Femur (tissue), 1 donor: ENCODE measurements around the gene BDNF.
"Not testable (repeated sequence)": the region's sequence is repeated elsewhere in the genome, so short reads cannot be mapped to it uniquely, and the experiment has no call there.

Experiments
- DNase-seq: peaks from one replicate; pipeline ENCODE4 v3.0.0-alpha.2; 2017

The BDNF gene

DNA sequence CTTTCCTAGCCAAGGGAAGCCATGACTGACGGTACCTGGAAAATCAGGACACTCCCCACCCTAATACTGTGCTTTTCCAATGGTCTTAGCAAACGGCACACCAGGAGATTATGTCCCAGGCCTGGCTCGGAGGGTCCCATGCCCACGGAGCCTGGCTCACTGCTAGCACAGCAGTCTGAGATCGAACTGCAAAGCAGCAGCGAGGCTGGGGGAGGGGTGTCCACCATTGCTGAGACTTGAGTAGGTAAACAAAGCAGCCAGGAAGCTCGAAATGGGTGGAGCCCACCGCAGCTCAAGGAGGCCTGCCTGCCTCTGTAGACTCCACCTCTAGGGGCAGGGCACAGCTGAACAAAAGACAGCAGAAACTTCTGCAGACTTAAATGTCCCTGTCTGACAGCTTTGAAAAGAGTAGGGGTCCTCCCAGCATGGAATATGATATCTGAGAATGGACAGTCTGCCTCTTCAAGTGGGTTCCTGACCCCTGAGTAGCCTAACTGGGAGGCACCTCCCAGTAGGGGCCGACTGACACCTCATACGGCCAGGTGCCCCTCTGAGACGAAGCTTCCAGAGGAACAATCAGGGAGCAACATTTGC is 34.6 kb downstream of the BDNF start:
- not testable (repeated sequence) for DNase-seq

DNA sequence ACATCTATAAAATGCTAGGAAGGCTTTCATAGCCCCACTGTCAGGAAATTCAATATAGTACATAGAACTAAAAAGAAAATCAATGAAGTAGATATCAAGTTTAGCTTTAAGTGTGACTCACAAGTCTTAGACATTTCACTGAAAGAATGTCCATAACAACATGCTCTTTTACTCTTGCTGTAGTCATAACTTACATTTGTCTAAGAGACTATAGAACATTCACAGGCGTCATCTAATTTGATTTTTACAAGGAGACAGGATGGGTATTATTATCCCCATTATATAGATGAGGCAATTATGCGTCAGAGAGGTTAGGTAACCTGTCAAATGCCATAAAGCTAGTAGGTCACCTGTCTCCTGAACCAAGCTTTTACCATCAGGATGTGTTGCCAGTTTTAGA is 36.9 kb downstream of the BDNF start:
- no peak for DNase-seq

DNA sequence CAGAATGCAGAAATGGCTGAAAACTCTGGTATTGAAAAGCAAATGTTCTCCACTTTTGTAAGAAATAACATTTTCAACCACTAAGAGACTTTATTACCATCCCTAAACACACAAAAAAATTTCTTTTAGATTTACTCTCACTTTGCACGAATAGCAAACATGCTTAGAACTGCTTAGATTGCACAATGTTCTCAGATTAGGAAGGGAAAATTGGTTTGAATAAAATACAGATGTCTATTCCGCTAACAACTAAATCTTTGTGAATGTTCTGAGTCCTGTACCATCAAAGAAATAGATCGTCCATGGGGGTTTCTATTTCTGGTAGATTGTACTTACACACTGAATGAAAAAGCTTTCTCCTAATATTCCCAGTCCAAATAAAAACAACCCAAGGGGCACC is 40.1 kb downstream of the BDNF start:
- no peak for DNase-seq

DNA sequence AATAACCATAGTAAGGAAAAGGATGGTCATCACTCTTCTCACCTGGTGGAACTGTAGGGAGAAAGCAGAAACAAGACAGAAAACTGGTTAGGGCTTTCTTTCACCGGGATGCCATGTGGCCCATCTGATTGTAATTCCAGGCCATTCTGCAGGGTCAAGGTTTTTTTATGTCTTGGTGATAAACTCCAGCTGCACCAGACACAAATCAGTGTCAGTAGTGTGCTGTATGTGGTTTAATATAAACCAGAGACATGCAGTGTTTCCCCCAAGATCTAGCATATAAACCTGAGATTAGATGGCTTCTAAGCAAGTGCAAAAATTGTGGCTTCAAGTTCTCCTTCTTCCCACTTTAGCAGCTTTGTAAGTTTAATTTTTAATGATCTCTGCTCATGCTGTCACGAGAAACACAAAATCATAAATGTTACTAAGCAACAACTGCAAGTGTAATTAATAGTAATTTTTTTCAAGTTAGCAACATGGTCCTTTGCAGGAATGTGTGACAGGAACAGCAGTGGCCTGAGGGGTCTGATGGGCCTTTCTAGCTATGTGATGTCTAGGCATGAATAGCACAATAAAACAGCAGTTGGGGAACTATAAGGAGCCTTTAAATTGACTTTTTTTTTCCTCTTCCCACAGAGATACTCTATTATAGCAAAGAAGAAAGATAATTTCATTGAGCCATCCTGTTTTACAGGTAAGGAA is 41.6 kb downstream of the BDNF start:
- DNase-seq, result no peak

DNA sequence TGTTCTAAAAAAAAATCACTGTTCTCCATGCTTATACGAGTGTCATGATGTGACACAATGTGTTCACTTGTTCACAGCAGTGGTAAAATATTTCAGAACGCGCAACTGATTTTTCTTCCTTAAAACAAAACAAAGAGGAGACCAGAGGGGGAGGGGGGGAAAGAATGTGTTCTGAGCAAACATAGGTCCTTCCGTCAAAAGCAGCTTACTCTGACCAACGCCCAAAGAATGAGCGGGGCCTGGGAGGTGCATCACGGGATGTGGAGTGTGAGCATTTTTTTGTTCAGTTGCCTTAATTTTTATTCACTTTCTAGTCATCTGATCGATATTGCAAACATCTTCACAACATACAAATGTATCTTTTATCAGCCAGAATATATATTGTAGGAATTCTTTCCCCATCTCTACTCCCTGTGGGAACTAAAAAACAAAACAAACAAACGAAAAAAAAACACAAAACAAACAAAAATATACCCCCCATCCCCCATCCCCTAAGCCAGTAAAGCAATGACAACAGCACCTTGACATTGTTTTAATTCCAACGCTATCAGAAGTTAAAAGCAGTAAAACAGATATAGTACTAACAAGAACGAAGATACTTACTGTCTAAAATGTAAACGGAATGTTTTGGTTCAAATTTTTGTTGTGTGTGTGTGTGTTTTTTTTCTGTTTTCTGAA is 43.3 kb downstream of the BDNF start:
- DNase-seq, result no peak

DNA sequence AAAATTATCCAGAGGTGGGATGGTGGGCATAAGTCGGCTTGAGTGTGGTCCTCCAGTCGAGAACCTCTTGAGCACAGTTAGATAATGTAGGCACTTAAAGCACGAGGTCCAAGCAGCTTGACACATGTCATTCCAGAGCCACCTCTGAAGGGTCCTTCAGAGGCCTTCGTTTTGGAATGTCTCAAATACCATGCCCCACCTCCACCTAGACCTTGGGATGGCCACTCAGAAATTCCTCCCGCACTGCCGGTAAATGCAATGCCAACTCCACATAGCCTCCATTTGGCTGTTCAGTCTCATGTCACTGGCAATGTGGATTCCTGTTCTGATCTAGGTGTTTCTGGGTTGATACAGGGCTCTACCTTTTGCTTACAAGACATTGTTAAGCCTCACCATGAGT is 43.9 kb downstream of the BDNF start:
- no peak for DNase-seq

DNA sequence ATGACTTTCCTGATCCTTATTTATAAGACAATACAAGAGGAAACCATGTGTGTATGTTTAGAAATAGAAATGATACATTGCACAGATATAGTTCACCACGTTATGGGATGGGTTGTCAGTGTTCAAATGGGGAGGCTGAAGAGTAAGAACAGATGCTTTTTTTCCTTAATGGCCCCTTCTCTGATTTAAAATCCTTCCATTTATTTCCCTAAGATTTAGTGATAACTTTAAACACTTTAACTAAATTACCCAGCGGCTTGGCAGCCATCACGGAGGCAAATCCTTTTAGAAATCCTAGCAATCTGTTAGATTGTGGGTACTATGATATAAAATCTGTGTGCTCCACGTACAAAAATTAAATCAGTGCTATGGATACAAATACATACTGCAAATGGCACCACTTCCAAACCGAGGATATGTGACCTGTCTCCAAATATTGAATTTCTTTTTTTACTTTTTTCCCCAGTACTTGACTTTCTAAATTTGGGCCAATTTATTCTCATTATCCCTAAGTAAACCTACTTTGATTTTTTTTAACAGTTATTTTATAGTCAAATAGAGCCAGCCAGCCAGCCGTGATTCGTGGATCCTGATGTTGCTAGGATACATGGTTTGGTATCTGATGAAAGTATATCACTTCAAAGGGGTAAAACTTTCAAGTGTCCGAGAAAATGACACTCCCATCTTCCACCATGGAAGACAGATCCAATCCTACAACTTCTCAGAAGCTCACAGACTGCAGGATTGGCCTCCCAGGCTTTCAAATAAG is 46.1 kb downstream of the BDNF start:
- DNase-seq, result no peak

DNA sequence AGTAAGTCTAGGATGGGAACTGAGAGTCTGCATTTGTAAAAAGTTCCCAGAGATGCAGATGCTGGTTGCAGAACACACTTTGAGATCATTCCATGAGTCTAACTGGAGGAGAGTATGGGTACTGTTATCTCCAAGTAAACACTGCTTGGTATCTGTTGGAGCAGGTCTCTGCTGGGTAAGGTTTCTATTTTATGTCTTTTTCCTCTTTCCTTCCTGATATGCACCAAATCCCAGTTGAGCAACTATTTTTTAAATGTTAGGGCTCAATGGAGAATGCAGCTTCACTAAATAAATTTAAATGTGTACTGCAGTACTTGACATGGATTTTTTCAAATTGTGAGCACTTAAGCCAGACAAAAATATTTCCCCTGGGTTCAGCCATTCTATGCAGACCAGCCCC is 48.5 kb downstream of the BDNF start:
- no peak for DNase-seq

DNA sequence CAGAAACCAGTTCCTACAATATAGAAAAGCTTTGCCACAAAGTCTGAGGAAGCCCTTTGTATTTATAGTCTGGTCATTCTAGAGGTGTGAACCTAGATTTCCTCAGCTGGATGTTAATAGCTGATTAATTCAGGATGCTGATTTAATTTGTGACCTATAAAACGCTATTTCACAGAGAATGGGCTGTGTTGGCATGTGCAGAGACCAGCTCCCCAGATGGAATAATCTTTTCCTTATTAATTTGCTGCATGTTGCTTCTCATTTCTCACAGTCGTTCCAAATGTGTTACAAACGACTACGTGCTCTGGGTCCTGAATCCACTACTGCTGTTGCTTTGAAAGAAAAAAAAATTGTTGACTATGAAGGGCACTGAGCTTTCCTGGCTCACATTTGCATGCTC is 49.3 kb downstream of the BDNF start:
- DNase-seq, result no peak

DNA sequence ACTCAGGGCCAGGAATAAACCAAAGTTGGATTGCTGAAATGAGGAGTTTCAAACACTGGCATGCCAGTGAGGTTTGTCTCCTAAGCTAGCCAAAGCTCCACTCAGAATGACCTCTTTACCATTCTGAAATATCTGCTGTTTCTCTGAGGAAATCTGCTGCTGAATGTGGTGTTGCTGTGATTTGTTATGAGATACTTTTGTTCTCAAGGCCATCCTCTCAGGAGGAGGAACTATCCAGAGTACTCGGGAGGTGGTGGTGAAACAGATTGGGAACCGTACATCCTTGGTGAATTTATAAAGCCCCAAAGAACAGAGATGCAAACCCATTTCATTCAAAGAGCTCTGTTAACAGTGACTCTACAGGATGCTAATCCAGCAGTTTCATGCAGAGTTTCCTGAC is 50.5 kb downstream of the BDNF start:
- no peak for DNase-seq

DNA sequence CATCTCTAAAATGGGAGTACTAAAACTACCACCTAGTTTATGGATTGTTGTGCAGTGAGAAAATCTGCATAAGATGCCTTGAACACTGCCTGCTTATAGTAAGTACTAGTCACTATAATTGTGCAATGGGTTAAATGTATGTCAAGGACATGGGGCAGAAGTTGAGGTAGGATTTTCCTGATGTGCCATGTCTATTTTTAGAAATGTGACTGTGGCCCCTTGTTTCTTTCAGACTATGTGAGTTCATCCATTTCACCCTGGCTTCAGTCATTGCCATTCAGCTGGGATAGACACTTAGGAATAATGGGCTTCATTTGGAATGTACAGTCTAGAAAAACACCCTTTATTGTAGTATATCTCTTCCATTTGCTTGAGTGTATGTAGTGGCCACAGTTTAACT is 51.4 kb downstream of the BDNF start:
- DNase-seq, result no peak

DNA sequence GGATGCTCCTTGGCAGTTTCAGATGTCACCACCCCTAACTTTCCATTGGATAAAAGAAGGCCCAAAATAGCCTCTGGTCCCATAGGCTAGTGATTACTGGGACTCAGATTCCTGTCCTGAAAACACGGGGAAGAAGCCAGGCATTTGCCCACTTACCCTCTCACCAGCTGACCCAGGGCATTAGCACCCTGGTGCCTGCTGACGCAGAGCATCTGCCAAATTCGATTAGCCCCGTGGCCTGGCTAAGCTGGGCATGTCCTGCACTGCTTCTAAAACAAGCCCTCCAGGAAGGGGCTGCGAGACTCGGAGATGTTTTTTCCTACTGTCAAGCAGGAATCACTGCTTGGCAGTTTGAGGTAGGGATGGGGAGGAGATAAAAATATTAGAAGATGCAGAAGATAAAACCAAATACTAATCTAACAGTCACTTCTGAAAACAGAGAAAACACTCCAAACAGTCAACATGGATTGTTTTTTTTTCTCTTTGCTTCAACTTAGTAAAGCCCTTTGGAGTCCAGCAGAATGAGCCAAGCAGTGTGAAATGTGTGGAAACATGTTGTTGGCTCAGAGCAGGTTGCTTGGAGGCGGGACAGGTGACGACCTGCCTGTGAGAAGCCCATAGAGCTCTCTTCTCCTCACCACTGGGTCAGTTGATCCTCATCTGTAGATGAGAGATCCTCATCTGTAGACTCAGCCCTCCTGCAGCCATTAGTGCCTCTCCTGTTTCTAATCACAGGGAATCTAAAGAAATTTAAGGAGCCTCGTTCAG is 54.0 kb downstream of the BDNF start:
- DNase-seq, result peak; percentile 30

DNA sequence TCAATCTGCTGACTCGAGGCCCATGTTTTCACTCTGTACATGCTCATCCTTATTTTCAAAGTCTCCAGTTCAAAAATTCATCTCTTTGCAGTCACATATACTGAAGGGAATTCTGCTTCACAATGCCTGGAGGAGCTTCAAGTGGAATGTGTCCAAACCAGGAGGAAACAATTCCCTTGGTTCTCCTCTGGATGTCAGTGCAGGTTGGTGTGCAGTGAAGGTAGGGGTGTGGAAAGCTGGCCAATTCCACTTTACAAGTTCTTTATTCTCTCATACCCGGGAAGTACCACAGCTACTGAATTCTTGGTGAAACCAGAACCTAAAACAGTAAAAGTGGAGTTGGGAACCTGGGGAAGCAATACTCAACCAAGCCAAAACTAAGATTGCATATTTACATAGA is 57.3 kb downstream of the BDNF start:
- DNase-seq, result no peak

DNA sequence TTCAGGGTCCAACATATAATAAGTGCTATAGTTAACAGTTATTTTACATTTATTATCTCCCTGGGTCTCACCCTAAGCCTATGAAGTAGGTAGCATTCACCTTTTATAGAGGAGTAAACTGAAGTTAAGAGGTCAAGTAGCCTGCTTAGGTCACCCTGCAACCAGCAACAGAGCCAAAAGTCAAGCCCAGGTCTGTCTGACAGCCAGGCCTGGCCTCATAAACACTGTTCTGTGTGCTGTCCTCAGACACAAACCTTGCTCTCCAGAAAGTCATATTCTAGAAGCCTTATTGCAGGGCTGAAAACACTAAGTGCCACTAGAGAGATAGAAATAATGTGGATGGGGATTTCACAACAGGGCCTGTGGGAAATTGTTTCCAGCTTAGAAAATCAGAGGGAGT is 59.3 kb downstream of the BDNF start:
- no peak for DNase-seq

DNA sequence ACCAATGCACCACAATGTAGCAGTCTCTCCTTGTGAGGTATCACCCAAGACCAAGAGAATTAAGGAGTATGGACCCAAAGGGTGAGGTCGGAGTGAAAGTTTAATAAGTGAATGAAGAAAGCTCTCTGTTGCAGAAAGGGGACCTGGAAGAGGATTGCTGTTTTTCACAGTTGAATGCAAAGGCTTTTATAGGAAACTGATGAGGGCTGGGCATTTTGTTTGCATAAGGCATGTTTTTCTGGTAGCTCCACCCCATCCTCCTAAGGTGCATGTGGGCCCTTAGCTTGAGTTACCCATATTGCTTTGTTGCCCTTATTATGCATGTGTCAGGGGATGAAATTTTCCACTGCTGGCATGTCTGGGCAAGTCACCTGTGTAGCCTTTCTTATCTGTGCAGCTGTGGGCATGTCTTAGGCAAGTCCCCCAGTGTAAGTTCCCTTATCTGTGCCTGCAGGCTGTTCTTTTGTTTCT is 64.7 kb downstream of the BDNF start:
- no peak for DNase-seq

DNA sequence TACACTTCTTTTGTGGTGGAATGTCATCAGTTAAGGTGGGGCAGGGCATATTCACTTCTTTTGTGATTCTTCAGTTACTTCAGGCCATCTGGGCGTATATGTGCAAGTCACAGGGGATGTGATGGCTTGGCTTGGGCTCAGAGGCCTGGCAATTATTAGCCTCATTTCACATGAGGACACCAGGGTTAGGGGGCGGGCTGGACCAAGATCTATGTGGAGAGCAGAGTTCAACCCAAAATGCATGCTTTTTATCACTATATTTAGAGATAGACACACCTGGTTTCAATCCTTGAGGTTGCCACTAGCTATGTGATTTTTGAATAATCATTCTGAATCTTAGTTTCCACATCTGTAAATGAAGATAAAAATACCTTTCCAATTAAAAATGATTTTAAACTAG is 65.5 kb downstream of the BDNF start:
- not testable (repeated sequence) for DNase-seq

DNA sequence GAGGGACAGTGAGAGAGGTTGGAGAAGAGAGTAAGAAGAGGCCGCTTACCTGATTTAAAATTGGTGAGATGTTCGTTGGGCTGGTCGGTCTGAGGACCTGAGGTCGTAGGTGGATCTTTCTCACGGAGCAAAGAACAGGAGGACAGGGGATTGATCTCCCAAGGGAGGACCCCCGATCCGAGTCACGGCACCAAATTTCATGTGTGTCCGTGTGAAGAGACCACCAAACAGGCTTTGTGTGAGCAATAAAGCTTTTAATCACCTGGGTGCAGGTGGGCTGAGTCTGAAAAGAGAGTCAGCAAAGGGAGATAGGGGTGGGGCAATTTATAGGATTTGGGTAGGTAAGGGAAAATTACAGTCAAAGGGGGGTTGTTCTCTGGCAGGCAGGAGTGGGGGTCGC is 66.0 kb downstream of the BDNF start:
- not testable (repeated sequence) for DNase-seq

DNA sequence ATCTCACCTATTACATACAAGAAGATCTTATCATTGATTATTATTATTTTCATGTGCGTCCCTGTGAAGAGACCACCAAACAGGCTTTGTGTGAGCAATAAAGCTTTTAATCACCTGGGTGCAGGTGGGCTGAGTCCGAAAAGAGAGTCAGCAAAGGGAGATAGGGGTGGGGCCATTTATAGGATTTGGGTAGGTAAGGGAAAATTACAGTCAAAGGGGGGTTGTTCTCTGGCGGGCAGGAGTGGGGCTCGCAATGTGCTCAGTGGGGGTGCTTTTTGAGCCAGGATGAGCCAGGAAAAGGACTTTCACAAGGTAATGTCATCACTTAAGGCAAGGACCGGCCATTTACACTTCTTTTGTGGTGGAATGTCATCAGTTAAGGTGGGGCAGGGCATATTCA is 71.2 kb downstream of the BDNF start:
- not testable (repeated sequence) for DNase-seq

DNA sequence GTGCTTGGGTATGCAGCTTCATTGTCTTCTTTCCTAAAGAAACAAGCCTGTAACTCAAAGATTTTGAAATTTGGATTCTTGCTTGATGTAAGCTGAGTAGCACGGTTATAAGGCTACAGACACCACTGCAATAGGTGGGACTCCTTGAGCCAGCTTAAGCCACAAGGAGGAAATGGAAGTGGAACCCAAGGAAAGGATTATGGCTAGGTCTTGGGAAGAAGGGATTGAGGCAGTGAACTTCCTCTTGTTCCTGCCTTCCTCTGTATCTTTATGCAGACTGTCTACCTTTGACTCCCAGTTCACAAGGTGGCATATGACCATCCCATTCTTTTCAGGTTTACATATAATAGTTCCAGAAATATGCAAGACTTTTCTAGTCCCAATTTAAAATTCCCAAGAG is 72.3 kb downstream of the BDNF start:
- no peak for DNase-seq

DNA sequence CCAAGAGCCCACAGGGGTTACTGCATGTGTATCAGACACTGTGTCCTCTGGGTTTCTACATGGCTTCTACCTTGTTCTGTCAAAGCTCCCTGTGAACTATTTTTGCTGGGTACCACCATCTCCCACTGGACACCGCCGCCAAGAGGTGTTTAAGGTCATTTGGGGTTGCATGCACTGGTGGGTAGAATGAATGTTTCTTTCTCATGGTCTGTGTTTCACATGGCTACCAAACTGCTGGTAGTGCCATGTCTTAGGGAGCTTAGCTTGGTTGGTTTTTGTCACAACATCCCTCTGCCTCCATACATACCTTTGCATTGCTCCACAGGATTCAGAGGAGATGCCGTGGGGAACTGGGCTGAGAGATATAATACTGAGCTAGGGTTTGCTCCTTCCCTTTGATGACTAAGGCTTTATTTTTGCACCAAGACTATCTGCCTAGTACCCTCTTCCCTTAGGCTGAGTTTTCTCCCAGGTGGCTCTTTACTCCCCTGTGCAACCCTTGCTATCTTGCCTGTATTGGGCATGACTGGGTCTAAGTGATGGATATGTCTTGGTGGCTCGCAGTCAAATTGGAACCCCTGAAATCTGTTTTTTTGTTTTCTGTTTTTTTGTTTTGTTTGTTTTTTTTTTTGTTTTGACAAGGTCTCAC is 73.2 kb downstream of the BDNF start:
- no peak for DNase-seq

DNA sequence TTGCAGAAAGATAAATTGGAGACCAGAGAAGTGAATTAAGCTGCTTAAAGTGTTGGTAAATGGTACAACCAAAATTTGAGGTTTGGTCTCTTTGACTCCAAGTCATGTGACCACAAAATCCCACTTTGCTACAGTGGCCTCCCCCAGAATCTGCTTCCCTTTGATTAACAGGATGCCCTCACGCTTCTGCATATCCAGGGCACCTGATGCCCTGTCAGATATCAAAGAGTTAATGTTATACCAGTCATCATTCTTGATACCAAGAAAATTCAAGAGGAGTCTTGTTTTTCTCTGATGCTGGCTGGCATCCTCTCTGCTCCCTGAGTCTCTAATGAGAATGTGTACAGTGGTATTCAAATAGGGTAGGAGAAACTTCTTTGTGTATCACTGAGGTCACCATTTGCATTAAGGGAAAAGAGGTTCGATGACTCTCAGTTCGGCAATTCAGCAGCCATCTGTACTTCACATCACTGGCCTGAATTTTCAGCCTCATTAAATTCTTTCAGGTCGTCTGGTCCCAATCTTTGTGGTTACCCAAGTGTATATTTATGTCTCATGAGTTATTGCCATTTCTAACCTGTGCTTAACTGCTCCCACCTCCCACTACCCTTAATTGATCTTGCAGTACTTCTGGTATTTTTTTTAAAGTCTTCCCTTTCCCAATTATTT is 73.9 kb downstream of the BDNF start:
- DNase-seq, result no peak
